HG02938 (cell line): ENCODE data around the gene LRRFIP1.
A peak's percentile ranks its signal among the peaks of the same experiment; 100 is the strongest.
"Not testable (repeated sequence)": the region's sequence is repeated elsewhere in the genome, so short reads cannot be mapped to it uniquely, and the experiment has no call there.

Source experiments
- ATAC-seq: cut with Tn5 transposase; IDR thresholded peaks from one replicate; pipeline ENCODE4 v1.9.1; 2021; ENCODE audit warnings: mild to moderate bottlenecking, moderate library complexity; ENCODE audit not compliant: unreplicated experiment

The LRRFIP1 gene

GRCh38 chr2:237682856-237683670 lies 55.7 kb downstream of the LRRFIP1 start:
- ATAC-seq = no peak

GRCh38 chr2:237685408-237685807 lies 58.0 kb downstream of the LRRFIP1 start:
- ATAC-seq = no peak

DNA sequence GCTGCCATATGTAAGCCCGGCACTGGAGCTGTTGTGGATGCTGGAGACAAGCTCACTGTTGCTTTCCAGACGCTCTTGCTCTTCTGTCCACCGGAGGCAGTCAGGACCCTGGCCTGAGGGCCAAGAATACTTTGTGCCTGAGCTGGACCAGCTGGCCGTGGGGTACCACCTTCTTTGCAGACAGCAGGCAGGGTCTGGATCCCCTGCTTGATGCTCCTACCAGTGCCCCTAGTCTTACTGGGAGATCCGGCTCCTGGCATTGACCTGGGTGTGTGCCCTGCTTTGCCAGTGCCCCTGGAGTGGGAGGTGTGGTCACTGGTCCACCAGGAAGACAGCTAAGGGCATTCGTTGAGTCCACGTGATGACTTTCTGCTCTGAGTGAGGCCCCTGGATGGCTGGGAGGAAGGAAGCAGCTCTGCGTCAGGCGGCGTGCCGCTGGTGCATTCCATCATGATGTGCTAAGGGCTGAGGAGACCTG lies 59.3 kb downstream of the LRRFIP1 start:
- ATAC-seq = no peak

GRCh38 chr2:237688081-237688480 lies 60.7 kb downstream of the LRRFIP1 start:
- no peak for ATAC-seq

DNA sequence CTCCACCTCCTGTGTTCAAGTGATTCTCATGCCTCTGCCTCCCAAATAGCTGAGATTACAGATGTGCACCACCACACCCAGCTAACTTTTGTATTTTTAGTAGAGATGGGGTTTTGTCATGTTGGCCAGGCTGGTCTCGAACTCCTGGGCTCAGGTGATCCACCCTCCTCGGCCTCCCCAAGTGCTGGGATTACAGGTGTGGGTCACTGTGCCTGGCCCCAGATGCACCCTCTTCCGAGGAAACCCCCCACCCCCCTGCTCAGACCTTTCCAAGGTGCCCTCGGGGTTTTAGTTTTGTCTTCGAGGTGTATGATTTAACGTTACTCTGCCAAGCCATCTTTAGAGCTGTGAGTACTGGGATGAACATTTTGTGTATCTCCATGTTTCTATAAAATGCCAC lies 61.2 kb downstream of the LRRFIP1 start:
- ATAC-seq = not testable (repeated sequence)

- ATAC-seq = no peak
Measured at GRCh38 chr2:237689336-237690131, 62.1 kb downstream of the LRRFIP1 start.

DNA sequence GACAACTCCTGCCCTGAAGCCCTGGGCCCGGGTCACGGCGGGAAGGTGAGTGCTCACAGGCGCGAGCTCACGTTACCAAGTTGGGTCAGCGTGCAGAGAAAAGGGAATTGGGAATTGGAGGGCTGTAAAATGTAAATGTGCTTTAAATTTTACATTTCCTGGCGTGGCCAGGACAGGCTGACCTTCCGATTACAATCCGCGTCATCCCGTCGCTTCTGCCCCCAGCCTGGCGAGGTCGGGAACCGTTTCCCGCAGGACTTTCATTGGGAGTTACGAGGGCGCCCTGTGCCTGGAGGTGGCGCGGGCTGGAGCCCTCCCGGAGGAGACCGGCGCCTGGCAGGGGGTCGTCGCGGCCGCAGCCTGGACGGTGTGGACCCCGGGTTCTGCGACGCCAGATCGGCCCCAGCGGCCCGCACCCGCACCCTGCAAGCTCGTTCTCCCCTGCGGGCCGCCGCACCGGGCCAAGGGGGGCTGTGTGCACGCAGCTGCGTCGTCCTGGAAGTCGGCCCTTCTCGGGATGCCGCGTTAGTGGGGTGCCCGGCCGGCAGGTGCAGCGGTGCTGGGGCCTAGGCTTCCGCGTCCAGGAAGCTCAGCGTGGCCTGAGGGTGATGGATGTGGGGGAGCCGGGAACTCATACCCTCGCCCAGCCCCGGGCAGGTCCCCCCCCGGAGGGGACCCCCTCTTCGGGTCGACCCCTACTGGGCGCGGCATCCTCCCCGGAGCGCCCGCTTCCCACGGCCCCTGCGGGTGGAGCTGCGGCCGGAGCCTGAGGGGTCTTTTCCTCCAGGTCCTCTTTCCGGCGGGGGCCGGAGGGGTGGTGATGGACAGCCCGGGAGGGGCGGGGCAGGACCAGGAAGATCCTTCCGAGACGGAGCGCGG lies 63.9 kb downstream of the LRRFIP1 start:
- peak; percentile 24 for ATAC-seq

- ATAC-seq = peak; percentile 34
Measured at GRCh38 chr2:237691908-237692600, 64.7 kb downstream of the LRRFIP1 start.

DNA sequence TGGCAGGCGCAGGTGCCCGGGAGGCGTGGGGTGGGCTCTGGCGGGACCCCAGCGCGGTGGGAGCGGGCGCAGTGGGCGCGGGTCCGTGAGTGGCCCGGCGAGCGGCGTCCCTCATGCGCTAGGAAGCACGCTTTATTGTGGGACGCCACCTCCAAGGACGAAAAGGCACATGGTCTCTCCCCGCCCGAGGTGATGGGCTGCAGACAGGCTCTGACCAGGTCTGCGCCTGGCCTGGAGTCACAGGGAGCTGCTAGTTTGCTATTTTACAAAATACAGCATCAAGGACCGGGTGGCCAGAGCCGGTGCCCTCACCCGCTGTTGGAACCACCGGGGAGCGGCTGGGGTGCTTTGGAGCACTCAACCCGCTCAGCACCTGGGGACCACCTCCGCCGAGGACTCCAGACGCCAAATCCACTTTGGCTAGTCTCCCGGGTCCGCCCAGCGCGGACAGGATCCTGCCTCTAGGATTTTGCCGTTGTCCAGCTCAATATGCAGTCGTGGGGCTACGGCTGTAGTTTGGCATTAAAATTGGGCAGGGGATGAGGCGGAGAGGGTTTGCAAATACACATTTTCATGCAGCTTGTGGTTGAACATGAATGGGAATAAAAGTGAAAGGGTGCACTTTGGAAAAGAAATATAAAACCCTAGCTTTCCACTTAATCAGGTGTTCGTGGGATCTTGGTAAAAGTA lies 65.4 kb downstream of the LRRFIP1 start:
- ATAC-seq = peak; percentile 6

DNA sequence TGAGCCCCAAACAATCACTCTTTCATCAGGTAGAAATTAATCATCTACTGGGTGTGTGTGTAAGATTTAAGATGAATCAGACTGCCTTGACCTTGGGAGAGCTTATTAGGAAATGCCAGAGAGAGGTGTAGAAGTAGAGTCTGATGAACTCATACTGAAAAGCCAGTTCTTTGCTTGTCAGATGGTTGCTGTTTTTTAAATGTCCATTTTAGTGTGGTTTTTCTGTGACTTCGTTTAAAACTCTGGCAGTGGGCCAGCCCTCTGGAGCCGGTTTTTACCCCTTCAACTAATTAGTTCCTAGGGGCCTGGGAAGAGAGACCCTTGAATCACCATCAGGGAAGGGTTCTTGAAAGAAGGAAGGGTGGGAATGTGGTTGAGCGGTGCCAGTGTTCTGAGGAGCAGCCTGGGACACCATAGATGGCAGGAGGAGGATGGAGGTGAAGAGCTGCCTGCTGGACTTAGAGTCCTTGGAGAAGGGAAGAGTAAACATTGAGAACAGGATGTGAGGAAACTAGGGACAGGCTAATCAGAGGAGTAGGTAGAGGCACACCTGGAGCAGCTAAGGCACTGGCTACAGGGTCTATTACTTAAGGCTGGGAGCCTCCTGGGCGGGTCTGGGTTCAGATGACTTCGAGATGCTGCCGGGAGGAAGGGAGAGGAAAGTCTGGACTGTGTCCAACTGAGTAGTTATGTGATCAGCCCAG lies 66.1 kb downstream of the LRRFIP1 start:
- no peak for ATAC-seq

DNA sequence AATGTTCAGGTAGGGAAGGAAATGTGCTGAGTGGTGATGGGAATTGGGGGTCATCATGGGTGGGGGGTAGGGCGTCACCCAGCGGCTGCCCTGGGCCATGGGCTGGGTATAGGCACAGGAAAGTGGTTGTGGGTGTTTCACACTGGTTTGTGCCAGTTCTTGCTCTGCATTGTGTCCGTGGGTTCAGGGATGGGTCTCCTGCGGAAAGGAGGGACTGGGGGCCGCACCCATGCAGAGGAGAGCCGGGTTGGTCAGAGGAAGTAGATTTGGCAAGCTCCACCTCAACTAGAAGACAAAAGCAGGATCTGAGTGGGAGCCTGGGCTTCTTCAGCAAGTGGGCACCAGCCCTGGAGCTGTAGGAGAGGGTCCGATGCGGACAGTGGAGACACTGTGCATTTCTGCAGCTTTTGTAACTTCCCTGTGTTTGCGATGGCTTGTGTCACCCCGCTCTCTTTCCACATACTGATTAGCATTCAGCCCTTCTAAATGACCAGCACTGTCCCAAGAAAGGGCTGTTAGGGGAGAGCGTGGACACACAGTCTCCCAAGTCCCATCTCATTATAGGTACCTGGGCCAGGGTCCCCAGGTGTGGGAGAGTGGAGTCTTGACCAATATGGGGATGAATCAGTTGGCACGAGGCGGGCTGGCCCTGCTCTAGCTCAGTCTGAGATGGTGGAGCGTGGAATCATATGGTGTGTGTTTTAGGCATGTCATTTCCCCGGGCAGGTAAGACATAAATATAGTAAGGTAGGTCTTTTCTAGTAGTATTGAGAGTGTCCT lies 67.2 kb downstream of the LRRFIP1 start:
- no peak for ATAC-seq

- no peak for ATAC-seq
Measured at GRCh38 chr2:237695201-237695780, 67.9 kb downstream of the LRRFIP1 start.

DNA sequence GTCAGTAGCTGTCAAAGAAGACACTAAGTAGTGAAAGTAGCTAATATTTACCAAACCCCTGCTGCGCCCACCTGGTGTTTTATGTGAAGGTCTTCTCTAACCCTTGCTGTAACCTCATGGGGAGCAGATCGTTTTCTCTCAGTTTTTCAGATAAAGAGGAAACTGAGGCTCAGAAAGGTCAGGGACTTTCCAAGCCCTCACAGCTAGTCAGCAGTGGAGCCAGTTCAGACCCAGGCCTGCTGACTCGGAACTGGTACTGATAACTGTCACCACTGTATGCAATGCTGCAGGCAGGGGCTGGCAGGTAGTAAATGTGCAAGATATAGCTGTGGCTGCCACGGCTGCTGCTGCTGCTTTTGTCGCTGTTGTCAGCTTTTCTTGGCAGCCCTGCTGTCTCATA lies 69.1 kb downstream of the LRRFIP1 start:
- no peak for ATAC-seq

DNA sequence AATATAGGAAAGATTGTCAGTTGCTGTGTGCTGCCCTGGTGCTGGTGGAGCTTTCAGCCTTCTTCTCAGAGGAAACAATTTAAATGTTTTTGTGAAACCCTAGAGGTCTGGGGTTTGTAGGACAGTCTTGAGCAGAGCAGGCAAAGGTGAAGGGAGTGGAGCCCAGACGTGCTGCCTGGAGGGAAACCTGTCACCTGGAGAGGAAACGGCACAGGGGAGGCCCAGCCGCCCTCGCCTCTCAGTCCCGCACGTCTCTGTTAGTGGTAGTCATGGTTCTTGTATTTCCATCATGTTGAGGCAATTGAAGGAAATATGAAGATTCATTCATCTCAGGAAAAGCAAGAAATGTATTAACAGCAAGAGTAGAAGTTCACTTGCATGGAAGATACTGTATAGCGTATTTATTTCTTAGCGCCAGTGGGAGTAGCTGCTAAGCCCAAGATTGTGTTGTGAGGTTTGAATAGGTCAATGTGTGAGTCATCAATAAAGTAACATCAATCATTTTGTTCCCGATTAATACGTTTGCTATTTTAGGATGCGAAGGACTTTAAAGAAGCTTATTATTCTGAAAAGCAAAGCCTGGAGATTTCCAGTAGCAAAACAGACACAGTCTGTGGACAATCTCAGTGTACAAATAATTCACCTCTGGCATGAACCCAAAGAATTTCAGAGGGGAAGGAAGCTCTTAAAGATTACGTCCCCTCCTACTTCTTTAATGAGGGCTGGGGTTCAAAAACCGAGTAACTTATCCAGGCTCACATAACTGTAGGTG lies 70.4 kb downstream of the LRRFIP1 start:
- no peak for ATAC-seq

DNA sequence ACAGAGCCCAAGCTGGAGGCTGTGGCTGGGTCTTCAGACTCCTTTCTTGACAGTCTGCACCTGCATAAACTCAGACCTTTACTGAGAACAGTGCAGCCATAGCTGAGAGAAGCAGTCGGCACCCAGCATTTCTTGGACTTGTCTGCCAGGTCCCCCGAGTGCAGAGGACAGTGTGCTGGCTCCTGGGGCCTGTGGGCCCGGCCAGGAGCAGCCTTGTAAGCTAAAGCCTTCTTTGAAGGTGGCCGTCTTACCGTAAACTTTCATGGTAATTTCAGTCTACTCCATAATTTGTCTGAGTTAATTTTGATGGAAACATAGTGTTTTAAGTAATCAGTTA lies 70.9 kb downstream of the LRRFIP1 start:
- ATAC-seq = no peak

DNA sequence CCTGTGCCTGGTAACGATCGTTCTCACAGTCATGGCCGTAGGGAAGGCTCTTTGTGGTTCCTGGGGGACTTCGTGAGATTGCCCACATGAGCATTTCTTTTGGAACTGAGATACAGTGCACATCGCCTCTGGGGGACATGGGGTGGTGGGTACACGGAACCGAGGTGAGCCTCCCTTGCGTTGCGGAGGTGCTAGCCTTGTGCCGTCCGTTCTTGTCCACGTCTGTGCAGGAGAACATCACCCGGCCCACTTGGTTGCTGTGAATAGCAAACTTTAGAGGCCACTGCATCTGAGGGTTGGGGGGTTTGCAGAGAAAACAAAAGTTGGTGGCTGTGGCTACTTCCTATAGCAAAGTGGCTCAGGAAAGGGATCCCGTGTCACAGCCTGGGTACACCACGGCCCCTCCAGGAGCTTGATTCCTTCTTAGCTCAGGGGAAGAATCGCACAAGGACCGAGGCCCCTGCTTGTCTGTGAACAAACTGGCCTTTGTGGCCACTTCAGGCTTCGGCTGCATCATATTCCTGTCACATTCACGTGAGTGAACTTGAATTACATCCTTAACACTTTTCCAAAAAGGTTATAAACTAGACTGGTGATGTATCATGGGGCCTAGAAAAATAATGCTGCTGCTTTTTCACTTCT lies 72.6 kb downstream of the LRRFIP1 start:
- no peak for ATAC-seq

DNA sequence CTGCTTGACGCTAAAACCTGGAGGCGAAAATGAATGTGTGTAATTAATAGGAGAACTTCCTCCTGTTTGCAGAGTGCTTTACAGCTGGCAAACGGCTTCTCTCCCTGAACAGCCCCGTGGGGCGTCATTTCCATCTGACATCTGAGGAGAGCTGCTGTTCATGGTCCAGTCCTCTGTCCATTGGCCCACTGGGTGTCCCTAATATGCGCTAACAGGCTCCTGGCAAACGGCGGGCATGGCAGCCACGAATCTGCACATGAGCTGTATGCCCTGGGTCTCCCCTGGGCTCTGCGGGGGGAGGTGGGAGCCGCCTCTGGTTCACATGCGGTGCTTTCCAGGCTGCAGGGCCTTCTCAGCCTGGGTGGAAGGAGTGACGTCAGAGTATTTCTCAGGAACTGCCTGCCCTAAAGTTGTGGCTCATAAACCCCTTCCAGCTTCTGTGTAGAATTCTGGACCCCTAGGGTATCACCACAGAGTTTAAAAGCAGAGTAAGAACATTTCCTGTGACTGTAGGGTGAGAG lies 73.2 kb downstream of the LRRFIP1 start:
- no peak for ATAC-seq
